AG09319 (cell line): ENCODE data around the gene SH3BGRL2.

Source experiments
- DNase-seq: peaks from one replicate; pipeline ENCODE4 v3.0.0-alpha.2; 2010; ENCODE audit warnings: low read depth; ENCODE audit errors: extremely low read depth
- TF ChIP-seq, protein P1 (sequence below): IDR thresholded peaks from 2 replicates; pipeline ENCODE4 v1.5.1; 2011; ENCODE audit warnings: low read depth, mild to moderate bottlenecking, inconsistent platforms, low read length, moderate library complexity

SH3BGRL2 gene

DNA sequence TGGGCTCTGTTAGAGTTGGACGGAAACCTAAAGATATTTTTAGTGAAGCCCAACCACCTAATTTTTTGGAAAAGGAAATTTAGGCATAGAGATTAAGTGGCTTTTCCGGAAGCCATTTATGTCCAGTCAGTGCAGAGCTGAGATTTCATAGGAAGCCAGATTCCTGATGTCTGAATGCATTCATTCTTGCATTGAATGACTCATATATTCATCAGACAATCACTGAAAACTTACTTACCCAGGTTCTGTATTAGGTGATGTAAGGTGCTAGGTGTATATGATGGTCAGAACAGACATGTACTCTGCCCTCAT is 4.1 kb downstream of the SH3BGRL2 start:
- no peak for DNase-seq
- TF ChIP-seq, protein P1, sequence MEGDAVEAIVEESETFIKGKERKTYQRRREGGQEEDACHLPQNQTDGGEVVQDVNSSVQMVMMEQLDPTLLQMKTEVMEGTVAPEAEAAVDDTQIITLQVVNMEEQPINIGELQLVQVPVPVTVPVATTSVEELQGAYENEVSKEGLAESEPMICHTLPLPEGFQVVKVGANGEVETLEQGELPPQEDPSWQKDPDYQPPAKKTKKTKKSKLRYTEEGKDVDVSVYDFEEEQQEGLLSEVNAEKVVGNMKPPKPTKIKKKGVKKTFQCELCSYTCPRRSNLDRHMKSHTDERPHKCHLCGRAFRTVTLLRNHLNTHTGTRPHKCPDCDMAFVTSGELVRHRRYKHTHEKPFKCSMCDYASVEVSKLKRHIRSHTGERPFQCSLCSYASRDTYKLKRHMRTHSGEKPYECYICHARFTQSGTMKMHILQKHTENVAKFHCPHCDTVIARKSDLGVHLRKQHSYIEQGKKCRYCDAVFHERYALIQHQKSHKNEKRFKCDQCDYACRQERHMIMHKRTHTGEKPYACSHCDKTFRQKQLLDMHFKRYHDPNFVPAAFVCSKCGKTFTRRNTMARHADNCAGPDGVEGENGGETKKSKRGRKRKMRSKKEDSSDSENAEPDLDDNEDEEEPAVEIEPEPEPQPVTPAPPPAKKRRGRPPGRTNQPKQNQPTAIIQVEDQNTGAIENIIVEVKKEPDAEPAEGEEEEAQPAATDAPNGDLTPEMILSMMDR: no peak

DNA sequence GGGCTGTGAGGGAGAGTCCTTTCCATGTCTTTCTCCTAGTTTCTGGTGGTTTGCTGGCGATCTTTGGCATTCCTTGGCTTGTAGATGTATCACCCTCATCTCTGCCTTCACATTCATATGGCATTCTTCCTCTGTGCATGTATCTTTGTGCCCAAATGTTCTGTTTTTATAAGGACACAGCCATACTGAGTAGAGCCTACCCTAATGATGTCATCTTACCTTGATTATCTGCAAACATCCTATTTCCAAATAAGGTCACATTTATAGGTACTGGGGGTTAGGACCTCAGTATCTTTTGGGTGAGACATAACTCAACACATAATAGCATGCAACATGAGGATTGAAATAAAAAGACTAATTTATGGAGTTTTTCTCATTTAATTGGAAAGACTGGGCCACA is 5.5 kb downstream of the SH3BGRL2 start:
- TF ChIP-seq, protein P1: no peak
- no peak for DNase-seq

DNA sequence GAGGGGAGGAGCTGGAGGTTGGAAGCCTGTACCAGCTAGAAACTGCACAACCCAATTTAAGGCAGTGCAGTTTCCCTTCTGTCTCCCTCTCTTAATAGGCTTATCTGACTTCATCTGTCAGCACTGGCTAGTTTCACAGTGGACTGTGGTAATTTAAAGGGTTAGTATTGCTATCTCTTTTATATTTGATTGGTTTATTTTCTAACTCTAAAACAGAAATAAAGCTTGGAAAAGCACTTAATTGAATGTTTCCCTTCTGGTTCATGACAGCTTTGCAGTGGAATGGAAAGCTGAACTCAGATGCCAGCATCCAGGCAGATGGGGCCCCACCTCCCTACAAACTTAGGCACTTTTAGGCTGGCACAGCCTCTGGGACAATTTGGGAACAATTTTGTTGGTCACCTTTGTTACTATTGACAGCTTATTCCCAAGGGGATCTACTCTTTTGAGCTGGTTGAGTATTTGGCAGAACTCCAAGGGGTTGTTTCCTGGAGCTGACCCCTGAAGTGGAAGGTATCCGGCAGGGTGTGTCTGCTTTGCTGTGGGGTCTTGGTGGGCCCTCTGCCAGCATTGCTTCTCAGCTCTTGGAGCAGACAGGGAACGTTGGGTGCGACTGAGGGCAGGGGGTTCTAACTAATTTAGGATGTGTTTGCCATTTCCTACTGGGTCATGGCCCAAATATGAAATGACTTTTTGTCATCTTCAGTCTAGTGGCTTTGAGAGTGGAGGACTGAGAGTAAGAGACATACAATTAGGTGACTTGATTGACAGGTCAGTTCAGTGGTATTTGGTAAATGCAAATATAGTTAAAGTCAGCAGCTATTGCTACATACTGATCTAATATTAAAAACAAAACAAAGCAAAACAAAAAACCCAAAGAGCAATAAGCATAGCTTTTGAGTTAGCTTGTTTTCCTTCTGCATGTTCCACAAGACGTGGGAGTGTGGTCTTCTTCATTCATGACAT is 9.3 kb downstream of the SH3BGRL2 start:
- TF ChIP-seq, protein P1: no peak
- DNase-seq: no peak

DNA sequence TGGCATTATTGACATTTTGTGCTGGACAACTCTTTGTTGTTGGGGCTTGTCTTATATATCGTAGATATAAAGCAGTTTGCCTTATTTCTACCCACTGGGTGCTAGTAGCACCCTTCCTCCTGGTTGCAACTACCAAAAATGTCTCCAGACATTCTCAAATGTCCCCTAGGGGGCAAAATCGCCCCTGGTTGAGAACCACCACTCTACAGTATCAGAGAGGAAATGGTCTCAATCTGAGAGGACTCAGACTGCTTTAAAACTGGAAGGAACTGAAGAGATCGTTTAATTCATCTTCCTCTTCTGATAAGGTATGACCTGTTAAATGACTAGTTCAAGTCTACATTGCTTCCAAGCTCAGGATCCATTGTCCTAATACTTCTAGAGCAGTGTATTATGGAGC is 14.9 kb downstream of the SH3BGRL2 start:
- TF ChIP-seq, protein P1: no peak
- DNase-seq: no peak

DNA sequence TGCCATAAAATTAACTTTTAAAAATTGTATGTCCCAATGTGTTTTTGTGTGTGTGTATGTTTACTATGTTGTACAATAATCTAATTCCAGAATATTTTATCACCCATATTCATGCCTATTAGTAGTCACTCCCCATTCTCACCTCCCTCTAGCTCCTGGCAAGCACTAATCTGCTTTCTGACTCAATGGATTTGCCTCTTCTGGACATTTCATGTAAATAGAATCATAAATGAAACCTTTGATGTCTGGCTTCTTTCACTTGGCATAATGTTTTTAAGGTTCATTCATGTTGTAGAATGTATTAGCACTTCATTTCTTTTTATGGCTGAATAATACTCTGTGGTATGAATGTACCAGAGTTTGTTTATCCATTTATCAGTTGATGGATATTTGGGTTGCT is 15.4 kb downstream of the SH3BGRL2 start:
- TF ChIP-seq, protein P1: no peak
- DNase-seq: no peak

DNA sequence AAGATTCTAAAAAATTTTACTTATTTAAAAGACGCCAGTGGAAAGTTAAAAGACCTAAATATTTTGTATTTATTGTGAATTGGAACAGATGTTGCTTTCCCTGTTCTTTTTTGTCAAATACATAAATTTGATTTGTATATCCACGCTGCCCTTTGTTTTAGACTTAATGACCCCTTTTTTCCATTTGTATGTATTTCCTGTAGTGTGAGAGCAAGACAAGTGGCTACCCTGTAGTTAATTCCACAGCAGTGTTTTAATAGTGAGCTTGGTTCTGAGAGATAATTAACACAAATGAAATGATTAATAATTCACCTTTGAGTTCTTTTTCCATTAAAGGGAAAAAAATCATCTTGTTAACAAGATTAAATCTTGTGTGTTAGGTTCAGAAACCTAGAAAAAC is 16.6 kb downstream of the SH3BGRL2 start:
- DNase-seq: no peak
- TF ChIP-seq, protein P1: no peak

DNA sequence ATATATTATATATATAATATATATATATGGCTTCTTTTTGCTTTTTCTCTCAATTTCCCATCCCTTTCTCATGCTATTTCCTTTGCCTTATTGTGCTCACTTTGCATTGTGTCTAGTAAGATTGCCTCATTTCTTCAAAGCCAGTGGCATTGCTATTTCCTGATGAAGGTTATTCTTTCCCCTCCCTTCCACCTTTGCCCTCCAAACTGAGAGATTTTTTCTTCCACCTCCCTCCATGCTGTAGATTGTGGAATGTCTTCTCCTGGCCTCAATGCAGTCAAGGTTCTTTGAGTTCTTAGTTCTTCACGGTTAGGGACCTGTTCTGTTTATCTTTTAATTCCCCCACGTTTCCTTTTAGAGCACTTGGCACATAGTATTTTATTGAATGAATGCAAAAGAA is 17.2 kb downstream of the SH3BGRL2 start:
- no peak for DNase-seq
- TF ChIP-seq, protein P1: no peak
